OCI-LY1 (cell line): ENCODE data around the gene OPRD1.

Experiments used
- EZH2 ChIP-seq: fragments of 200-600 bp; sonication (generic), shearing (Covaris generic); IDR thresholded peaks from 2 replicates; pipeline ENCODE4 v1.8.0; 2017; ENCODE audit warnings: borderline replicate concordance, mixed run types, mild to moderate bottlenecking, antibody characterized with exemption, low read length, moderate library complexity, mixed read lengths
- TF ChIP-seq, protein P1 (sequence below): fragments of 200-600 bp; sonication (generic), shearing (Covaris generic); IDR thresholded peaks from 2 replicates; pipeline ENCODE4 v1.5.1; 2017; ENCODE audit warnings: mild to moderate bottlenecking, antibody characterized with exemption, low read length, moderate library complexity, mixed read lengths

DNA sequence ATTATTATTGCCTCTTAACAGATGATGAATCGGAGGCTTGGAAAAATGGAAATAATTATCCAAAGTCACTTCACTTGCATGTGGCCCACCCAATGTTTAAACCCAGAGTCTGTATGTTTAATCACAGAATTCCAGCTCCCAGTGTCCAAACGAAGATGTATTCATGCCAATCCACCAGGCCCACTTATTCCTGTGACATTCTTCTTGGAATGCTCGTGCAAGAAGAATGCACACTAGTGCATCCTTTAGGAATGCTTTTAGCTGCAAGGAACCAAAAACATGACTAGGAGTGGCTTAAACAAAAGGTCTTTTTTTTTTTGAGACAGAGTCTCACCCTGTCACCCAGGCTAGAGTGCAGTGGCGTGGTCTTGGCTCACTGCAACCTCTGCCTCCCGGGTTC is 8.9 kb upstream of the OPRD1 start:
- TF ChIP-seq, protein P1, sequence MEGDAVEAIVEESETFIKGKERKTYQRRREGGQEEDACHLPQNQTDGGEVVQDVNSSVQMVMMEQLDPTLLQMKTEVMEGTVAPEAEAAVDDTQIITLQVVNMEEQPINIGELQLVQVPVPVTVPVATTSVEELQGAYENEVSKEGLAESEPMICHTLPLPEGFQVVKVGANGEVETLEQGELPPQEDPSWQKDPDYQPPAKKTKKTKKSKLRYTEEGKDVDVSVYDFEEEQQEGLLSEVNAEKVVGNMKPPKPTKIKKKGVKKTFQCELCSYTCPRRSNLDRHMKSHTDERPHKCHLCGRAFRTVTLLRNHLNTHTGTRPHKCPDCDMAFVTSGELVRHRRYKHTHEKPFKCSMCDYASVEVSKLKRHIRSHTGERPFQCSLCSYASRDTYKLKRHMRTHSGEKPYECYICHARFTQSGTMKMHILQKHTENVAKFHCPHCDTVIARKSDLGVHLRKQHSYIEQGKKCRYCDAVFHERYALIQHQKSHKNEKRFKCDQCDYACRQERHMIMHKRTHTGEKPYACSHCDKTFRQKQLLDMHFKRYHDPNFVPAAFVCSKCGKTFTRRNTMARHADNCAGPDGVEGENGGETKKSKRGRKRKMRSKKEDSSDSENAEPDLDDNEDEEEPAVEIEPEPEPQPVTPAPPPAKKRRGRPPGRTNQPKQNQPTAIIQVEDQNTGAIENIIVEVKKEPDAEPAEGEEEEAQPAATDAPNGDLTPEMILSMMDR, result no peak
- TF ChIP-seq EZH2, result no peak
